Right hindlimb (tissue), 1 donor: Measurements from ENCODE around the gene GPATCH8.
"Not testable (repeated sequence)": the region's sequence is repeated elsewhere in the genome, so short reads cannot be mapped to it uniquely, and the experiment has no call there.

ENCODE experiments used
- DNase-seq: peaks from one replicate; pipeline ENCODE4 v3.0.0-alpha.2; 2018

The GPATCH8 gene

DNA sequence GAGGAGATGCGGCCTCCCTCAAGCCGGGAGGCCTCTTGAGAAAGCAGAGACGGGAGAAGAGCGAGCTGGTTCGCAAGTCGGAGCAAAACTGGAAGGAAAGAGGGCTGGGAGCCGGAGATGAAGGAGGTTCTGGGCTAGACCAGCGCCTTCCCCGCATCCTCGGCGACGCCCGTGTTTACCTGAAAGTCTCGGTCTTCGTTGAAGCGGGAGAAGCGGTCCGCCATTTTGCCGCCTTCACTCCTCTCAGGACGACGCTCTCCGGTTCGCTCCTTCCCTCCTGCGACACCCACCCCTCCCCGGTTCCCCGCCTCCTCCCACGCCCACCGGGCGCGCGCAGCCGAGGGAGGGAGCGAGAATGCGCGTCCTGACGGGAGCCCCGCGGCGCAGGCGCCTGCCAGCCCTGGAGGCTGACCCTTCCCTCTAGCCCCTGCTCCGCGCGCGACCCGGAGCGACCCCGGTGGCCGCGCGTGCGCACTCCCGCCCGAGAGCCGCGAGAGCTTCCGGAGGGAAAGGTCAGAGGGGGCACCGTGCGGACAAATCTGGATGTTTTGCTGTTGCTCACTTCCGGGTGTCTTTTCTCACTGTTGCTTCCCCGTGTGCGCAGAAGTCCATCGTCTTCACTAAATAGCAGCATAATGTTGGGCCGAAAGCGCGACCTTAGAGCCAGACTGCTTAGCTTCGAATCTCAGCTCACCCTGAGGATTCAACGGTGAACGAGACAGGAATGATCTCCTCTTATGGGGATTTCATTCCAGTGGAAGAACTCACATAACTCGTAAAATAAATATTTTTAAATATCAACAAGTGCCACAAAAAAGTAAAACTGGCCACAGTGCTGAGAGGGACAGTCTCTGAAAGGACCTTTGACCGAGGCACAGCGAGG lies at the start of gene GPATCH8:
TSS of gene GPATCH8 (minus strand) at position 260 of the 883 bp plus-strand sequence. CDS start at position 224, 36 bp downstream.
- DNase-seq = peak; percentile 98

DNA sequence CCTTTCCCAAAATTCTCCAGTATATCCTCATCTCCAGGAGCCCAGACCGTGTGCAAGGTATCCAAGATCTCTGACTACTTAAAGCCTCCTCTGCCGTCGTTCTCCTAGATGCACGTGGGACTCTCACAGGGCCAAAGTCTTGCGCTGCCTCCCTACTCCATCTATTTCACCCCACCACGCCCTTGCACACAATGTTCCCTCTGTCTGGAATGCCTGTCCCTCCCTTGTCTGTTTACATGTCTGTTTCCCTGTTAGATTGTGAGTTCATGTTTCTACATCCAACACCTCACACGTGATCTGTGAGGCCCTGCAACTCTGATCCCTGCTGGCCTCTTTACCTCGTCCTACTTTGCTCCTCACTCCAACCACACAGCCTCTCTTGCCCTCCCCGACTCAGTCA lies 49.2 kb upstream of the GPATCH8 start:
- no peak for DNase-seq

DNA sequence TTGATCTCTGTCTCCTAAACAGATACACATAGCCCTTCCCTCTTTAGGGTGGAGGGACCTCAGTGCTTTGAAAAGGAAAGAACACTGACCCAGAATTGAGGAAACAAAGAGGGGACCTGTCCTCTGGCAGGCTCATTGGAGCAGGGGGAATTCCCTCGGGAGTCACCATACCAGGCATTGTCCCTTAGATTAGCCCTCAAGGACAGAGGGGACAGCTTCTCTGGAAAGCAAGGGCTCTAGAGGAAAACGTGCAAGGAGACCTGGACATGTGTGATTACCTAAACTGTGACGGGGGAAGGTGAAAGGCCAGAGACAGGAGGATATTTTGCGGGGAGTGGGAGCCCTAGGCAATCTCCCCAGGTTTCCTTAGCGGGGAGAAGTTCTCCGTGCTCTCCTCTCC lies 46.5 kb upstream of the GPATCH8 start:
- DNase-seq = no peak

DNA sequence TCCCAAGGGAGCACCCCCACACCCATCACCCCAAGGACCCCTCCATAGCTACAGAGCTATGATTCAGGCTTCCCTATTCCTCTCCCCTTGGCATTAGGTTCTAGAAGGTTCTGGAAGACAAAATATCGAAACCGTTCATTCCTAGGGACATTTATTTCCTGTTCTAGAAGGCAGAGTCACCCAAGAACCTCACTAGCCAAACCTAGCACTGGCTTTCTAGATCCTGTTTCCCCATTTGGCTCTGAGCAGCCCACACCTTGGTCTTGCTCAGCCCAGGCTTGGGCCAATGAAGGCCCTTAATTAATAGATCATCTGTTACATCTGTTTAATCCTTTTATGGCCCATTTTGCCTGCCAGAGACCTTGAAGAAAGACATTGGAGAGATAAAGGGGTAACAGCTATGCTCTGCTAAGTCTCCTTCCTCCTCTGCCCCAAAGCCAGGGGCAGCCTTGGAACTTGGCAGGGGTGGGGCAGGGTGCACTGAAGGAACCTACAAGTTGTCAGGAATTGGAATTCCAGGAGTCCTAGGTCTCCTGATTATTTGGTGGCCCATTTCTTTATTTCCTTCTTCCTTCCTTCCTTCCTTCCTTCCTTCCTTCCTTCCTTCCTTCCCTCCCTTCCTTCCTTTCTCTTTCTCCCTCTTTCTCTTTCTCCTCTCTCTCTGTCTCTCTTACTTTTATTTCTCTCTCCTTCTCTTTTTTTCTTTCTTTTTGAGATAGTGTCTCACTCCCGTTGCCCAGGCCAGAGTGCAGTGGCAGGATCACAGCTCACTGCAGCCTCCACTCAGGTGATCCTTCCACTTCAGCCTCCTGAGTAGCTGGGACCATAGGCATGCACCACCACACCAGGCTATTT lies 45.4 kb upstream of the GPATCH8 start:
- DNase-seq = no peak

DNA sequence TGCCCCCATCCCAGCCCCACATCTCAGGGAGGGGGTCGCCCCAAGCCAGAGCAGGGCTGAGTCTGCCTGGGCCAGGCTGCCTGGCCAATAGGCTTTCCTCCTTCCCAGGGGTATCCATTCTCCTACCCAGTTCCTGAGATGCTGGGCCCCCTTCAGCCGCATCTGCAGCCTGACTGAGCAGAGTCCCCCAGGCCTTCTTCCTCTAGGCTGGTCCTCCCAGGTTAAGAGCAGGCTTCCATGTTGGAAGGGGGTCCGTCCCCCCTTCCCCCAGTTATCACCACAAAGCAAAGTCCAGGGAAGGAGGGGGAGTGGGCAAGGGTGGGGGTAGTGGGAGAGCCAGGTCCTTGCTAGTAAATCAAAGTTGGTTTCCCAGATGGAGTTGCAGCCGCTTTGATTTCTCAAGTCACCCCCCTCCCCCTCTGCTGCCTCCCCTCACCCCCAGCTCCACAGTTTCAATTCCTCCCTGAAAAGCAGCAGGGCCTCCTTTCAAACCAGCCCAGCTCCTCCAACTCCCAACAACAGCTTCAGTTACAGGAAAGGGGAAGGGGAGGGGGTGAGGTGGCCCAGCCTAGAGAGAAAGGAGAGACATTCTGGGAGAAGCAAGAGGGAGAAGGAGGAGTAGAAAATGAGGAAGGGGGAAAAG lies 44.5 kb upstream of the GPATCH8 start:
- DNase-seq = peak; percentile 77

DNA sequence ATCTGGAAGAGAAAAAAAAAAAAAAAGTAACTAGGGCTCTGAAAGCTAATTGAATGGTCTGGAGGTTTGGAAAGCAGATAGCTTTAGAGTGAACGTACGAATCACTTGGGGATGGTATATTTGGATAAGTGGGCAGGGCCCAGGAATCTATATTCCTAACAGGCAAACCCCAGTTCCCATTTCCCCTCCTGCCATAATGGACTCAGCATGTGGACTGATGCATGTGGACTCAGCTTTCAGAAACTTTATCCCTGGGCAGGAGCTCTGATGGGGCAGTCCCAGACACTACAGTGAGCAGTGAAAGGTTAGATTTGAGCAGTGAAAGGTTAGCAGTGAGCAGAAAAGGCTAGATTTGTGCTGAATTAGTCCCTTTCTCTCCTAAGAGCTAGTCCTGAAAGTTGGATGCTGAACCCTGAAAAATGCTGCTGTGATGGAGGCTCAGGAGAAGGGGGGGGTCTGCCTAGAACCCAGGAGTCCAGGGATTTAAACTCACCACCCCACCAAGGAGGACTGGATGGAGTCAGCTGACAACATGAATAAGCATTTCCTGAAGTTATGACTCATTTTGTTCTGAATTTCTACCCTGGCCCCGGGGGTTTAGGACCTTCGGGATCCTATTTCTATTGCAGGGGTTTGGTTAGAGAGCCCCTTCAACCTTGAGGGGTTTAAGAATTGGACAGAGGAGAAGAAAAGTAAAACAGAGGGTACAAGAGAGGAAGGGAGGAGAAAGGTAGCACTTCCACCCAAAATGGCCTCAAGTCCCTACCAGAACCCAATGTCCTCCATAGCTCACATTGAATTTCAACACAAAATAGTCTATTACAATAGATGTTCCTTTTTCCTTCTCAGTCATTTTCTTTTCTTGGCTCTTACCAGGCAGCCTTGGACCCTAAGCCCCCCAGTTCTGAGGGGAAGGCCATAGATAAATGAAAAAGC lies 43.7 kb upstream of the GPATCH8 start:
- DNase-seq = no peak

DNA sequence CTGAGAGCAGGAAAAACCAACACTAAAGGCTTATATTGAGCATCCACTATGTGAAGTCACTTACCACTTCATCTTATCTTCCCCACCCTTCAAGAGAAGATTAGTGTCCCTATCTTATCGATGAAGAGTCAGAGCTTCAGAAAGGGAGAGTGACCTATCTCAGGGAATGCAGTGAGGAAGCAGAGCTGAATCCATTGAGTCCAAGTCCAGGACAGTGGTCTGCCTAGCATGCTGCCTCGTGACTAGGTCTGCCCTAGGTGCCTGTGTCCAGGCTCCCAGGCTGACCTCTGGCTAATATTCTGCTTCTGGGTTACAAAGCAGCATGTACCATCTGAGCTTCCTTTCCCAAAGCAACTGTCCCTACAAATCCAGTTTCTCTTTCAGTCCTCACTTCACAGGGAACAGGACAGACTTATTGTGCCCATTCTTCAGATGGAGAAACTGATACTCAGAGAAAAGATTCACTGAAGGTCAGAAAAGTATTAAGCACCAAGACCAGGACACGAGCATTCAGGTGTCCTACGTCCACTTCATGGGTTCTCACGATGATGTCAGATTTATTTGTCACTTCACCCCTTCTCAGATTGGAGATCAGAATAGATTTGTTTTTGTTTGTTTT lies 40.8 kb upstream of the GPATCH8 start:
- no peak for DNase-seq

DNA sequence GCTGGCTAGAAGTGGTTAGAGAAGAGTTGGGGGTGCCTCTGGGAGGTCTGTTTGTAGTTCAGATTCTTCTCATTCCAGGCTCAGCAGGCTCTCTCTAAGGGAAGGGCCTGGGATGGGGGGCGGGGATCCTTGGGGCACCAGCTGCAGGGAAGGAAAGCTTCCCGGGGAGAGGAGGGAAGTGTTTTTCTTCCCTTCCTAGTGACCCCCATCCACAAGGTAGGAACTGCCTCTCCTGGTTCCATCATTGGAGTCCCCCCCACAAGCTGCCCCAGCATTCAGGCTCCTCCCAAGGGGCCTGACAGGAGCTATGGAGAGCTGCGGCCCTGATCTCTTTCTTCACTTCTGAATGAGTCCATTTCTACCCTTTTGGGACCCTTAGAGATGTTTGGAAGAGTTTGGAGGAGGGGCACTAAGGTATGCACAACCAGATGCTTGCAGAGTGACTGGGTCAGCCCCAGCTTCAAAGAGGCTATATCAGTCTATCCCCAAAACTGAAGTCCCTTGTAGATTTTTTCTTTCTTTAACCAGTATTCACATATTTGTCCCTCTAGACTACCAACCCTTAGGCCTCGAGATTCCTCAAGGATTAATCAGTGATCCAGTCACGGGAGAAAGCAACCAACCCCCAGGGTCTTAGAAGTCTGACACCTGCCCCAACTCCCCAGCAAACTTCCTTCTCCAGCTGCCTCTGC lies 40.2 kb upstream of the GPATCH8 start:
- DNase-seq = peak; percentile 78

DNA sequence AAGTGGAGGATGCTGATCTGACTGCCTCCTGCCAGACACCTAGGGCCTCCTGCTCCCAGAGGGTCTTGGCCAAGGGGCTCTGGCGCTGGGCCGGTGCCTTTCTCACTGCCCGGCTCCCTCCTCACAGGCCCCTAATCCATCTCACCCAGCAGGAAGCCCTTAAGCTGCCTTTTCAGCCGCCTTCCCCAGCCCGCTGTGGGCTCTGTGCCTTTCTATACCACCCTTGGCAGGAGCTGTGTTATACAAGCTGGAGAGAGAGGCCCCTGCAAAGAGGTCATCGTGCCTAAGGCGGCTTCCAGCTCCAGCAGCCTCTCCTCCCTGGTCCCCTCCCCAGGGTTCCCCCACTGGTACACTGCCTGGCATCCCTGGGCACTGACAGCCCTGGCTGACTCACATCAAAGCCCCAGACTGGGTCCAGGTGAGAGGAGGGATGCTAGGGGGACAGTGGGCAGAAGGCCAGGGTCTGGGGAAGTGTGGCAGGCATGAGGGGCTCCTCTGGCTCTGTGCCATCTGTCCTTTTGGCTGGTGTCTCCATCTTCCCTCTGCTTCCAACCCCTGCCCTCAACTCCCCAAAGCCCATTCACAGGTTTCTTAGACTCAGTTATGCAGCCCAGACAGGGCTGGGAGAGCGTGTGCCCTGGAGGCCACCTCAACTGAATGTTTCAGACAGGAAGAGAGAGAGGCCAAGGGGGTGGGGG lies 38.8 kb upstream of the GPATCH8 start:
- peak; percentile 39 for DNase-seq

DNA sequence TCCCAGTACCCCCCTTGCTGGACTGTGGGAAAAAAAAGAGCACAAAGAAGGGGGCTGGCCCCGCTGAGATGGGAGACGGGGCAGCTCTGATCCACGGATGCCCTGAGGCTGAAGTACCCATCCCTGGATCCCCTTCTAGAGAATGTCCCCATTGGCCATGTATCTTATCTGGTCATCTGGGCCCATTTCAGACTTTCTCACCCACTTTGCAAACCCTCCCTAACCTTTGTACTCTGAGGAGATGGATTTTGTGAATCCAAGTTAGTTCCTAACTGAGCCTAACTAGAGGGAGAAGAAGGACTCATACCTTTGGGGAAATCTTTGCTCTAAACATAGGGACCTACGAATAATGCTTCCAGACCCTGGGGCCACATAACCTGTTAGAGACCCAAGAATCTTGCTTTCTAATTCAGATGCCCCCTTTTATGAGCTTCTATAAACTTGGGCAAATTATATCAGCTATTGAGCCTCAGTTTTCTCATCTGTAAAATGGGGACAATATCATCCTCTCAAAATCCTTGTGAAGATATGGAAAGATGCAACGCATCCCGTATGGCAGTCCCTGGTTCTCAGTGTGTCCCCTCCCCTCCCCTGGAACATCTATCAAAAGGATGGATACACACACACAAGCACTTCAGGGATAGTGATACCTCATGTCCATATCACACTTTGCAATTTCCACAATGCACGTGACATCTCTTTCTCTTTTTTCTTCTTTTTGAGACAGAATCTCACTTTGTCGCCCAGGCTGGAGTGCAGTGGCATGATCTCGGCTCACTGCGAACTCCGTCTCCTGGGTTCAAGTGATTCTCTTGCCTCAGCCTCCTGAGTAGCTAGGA lies 37.3 kb upstream of the GPATCH8 start:
- DNase-seq = no peak

DNA sequence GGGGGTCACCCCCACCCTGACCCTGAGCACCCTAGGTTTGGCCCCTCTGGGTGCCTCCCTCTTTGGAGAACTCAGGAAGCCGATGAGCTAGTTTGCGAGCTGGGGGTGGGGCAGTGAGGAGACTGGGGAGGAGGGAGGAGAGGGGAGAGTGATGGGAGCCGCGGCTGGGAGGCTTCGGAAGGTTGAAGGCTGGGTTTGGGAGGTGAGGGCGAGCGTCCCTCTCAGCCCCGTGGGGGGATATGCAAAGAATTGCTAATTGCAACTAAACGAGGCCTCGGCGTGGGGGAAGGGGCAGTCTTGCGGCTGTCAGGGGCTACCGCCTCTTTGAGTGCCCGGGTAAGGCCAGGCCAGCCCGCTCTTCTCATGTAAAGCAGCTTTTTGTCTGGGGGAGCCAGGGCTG lies 36.5 kb upstream of the GPATCH8 start:
- DNase-seq = no peak

DNA sequence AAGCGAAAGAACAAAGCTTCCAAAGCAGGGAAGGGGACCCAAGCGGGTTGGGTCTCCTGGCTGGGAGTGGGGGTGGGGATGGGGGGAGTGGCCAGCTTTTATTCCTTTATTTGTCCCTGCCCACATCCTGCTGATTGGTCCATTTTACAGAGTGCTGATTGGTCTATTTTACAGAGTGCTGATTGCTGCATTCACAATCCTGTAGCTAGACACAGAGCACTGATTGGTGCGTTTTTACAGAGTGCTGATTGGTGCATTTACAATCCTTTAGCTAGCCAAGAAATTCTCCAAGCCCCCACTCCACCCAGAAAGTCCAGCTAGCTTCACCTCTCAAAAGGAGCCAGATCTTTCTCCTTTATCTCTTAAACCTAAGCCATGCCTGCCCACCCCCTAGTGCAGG lies 34.7 kb upstream of the GPATCH8 start:
- not testable (repeated sequence) for DNase-seq

DNA sequence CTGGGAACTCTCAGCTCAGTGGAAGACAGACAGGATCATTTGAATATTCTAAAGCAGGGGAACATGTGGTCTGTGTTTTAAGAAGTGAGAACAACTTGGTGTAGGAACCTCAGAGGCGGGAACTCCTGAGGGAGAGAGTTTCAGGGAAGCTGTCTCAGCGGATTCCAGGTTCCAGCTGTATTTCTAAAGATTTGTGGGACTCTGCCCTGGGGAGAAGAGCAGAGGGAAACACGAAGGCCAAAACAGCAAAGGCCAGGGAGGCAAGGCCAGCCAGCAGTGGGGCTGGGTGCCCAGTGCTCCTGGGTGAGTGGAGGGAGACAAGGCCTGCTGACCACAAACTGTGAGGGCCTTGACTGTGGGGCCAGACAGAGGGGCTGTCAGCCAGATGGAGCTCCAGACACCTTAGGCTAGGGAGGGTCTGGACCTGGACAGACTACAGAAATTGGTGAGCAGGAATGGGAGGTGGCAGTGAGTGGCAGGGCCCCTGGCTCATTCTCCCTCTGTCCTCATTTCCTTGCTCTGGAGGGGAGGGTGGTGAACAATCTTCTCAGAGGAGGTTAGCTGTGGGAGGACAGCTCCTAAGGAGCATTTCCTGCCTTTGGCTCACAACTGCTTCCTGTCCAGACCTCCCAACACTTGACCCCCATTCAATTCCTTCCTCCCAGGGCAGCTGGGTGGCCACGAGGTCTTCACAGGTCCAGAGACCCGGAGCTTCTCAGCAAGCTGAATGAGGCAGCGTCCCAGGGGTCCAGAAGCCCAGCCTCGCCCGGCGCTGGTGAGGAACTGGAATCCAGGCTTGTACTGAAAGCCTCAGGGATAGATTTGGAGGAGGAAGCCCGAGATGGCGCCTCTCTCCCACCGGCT lies 33.1 kb upstream of the GPATCH8 start:
- DNase-seq = peak; percentile 40

DNA sequence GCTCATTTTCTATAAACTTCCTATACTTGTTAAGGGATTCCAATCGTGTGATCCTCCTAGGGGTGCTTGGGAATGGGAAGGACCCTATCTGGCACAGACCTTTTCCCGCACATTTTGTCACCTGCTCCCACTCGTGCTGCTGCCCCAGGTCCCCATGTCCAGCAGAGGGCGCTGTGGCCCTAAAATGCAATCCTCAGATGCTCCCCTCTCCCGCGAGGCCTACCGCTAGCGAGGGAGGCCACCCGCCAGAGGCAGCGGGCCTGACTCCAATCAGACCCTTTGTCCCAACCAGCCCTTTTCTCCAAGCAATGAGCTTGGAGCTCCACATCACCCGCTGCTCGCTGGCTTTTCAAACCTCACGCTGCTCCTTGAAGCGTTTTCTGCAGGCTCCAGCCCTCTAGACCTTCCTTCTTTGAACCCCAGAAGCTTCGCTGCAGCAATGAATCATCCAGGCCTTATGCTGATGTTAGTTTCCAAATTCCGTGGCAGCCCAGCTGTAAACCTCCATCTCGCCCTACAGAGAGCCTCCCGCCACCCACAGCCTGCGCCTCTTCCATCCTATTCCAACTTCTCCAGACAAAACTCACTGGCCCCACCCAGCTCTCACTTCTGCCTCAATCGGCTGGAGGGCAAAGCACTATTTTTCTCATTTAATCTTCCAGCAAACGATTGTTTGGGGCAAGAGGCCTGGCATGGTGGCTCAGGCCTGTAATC lies 30.5 kb upstream of the GPATCH8 start:
- peak; percentile 91 for DNase-seq

DNA sequence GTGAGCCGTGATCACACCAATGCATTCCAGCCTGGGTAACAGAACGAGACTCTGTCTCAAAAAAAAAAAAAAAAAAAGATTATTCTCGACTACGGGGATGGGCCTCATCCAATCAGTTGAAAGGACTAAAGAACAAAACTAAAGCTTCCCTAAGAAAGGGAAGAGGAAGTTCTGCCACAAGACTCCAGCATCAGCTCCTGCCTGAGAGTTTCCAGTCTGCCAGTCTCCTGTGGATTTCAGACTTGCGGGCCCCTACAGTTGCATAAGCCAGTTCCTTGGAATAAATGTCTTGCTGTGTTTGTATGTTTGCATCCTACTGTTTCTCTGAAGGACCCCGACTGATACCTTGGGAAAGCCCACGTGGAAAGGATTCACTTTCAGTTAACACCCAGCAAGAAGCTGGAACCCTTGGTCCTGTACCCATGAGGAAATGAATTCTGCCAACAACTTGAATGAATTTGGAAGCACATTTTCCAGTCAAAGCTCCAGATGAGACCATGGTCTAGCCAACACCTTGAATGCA lies 27.8 kb upstream of the GPATCH8 start:
- no peak for DNase-seq

DNA sequence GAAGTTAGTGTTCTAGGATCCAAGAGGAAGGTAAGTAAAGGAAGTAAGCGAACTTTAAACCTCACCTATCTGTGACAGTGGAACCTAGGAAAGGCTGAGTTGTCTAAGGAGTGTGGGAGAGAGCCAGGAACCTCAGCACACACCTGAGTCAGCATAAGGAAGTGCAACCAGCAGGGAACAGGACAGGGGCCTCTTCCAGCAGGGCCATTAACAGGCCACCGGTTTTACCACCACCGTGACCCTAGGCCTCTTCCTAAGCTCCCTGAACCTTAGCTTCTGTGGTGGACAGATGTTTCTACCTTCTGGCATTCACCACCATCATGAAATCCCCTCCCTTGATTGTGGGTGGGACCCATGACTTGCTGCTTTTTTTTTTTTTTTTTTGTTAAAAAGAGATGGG lies 26.7 kb upstream of the GPATCH8 start:
- DNase-seq = no peak

DNA sequence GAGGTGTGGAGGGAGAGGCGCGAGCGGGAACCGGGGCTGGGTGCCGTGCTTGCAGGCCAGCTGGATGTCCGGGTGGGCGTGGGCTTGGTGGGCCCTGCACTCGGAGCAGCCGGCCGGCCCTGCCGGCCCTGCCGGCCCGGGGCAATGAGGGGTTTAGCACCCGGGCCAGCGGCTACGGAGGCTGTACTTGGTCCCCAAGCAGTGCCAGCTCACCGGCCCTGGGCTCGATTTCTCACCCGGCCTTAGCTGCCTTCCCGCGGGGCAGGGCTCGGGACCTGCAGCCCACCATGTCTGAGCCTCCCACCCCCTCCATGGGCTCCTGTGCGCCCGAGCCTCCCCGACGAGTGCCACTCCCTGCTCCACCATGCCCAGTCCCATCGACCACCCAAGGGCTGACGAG lies 24.7 kb upstream of the GPATCH8 start:
- DNase-seq = no peak

DNA sequence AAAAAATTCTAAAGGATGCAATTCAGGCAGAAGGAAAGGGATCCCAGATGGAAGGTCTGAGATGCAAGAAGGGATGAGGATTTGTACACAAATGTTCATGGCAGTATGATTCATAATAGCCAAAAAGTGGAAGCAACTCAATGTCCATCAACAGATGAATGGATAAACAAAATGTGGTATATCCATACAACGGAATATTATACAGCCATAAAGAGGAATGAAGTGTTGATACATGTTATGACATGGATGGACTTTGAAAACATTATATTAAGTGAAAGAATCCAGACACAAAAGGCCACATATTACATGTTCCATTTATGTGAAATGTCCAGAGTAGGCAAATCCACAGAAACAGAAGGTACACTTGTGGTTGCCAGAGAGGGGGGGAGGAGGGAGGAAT lies 23.9 kb upstream of the GPATCH8 start:
- no peak for DNase-seq
